ENCODE results near the gene CNTNAP3B.
"Not testable (repeated sequence)": the region's sequence is repeated elsewhere in the genome, so short reads cannot be mapped to it uniquely, and the experiment has no call there.

The CNTNAP3B gene

GRCh38 chr9:42129073-42129729, at the start of gene CNTNAP3B:
TSS of gene CNTNAP3B (minus strand) at chr9:42129426. CDS start at chr9:42129094, 332 bp downstream.
- not testable (repeated sequence) for DNase-seq

GRCh38 chr9:42160299-42160698, 31.1 kb upstream of the CNTNAP3B start:
- not testable (repeated sequence) for DNase-seq

GRCh38 chr9:42127056-42127841, 2.0 kb downstream of the CNTNAP3B start:
- DNase-seq, result not testable (repeated sequence)

GRCh38 chr9:42121007-42121406, 8.2 kb downstream of the CNTNAP3B start:
- DNase-seq, result not testable (repeated sequence)

- not testable (repeated sequence) for DNase-seq
These were observed 33.3 kb downstream of the CNTNAP3B start for GRCh38 chr9:42095929-42096328.

GRCh38 chr9:42084559-42084952, 44.7 kb downstream of the CNTNAP3B start:
- DNase-seq, result not testable (repeated sequence)

GRCh38 chr9:42083877-42084558, 45.2 kb downstream of the CNTNAP3B start:
- not testable (repeated sequence) for DNase-seq

- DNase-seq, result not testable (repeated sequence)
These were observed 48.9 kb downstream of the CNTNAP3B start for GRCh38 chr9:42080376-42080775.

- DNase-seq, result not testable (repeated sequence)
These were observed 54.4 kb downstream of the CNTNAP3B start for GRCh38 chr9:42074868-42075267.

- DNase-seq, result not testable (repeated sequence)
These were observed 58.2 kb downstream of the CNTNAP3B start for GRCh38 chr9:42071026-42071425.

- not testable (repeated sequence) for DNase-seq
These were observed 59.0 kb downstream of the CNTNAP3B start for GRCh38 chr9:42070035-42070799.

GRCh38 chr9:42053874-42054273, 75.4 kb downstream of the CNTNAP3B start:
- not testable (repeated sequence) for DNase-seq

- DNase-seq, result not testable (repeated sequence)
These were observed 78.5 kb downstream of the CNTNAP3B start for GRCh38 chr9:42050701-42051100.

- DNase-seq, result not testable (repeated sequence)
These were observed 84.7 kb downstream of the CNTNAP3B start for GRCh38 chr9:42044422-42045010.

GRCh38 chr9:42033541-42033940, 95.7 kb downstream of the CNTNAP3B start:
- not testable (repeated sequence) for DNase-seq

- DNase-seq, result not testable (repeated sequence)
These were observed 108.6 kb downstream of the CNTNAP3B start for GRCh38 chr9:42020639-42021038.

- DNase-seq, result not testable (repeated sequence)
These were observed 110.9 kb downstream of the CNTNAP3B start for GRCh38 chr9:42018220-42018922.

- DNase-seq, result not testable (repeated sequence)
These were observed 114.9 kb downstream of the CNTNAP3B start for GRCh38 chr9:42014317-42014716.

- DNase-seq, result not testable (repeated sequence)
These were observed 137.6 kb downstream of the CNTNAP3B start for GRCh38 chr9:41991607-41992006.

- not testable (repeated sequence) for DNase-seq
These were observed 149.0 kb downstream of the CNTNAP3B start for GRCh38 chr9:41980271-41980670.

GRCh38 chr9:41977965-41978600, 151.1 kb downstream of the CNTNAP3B start:
- not testable (repeated sequence) for DNase-seq

All from 8988T (cell line).